GM12892 (cell line): ENCODE measurements around the gene ARHGEF16.

Source experiments
- POLR2A ChIP-seq: IDR thresholded peaks from 2 replicates; pipeline ENCODE4 v1.6.1; 2011; ENCODE audit warnings: low read depth, low read length, control low read depth
- TAF1 ChIP-seq: IDR thresholded peaks from 2 replicates; pipeline ENCODE4 v1.6.1; 2011; ENCODE audit warnings: low read depth, mild to moderate bottlenecking, control low read depth, low read length, borderline replicate concordance

GRCh38 chr1:3417934-3418333 lies 36.5 kb upstream of the ARHGEF16 start:
- TF ChIP-seq POLR2A (no peak), TAF1 (no peak)
